Measurements from ENCODE around the gene ZFPL1.

ZFPL1 gene

DNA sequence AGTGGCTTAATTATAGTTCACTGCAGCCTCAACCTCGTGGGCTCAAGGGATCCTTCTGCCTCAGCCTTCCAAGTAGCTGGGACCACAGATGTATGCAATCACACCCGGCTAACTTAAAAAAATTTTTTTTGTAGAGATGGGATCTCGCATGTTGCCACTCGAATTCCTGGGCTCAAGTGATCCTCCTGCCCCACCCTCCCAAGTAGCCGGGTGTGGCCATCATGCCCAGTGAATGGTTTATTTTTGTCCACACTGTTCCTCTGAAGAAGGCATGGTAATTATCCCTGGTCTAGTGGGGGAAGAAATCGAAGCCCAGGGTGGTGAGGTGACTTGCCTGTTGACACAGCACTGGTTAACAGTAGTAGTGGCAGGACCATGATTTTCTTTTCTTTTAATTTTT is 41.1 kb upstream of the ZFPL1 start:
- no peak overlapping the region for H3K4me3 ChIP-seq (ENCODE audit: low read length)
- TF ChIP-seq, protein P1, sequence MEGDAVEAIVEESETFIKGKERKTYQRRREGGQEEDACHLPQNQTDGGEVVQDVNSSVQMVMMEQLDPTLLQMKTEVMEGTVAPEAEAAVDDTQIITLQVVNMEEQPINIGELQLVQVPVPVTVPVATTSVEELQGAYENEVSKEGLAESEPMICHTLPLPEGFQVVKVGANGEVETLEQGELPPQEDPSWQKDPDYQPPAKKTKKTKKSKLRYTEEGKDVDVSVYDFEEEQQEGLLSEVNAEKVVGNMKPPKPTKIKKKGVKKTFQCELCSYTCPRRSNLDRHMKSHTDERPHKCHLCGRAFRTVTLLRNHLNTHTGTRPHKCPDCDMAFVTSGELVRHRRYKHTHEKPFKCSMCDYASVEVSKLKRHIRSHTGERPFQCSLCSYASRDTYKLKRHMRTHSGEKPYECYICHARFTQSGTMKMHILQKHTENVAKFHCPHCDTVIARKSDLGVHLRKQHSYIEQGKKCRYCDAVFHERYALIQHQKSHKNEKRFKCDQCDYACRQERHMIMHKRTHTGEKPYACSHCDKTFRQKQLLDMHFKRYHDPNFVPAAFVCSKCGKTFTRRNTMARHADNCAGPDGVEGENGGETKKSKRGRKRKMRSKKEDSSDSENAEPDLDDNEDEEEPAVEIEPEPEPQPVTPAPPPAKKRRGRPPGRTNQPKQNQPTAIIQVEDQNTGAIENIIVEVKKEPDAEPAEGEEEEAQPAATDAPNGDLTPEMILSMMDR (IDR thresholded peaks at IDR 0.05; ENCODE audit: insufficient read depth, low read depth, low read length, missing control alignments), result no peak

DNA sequence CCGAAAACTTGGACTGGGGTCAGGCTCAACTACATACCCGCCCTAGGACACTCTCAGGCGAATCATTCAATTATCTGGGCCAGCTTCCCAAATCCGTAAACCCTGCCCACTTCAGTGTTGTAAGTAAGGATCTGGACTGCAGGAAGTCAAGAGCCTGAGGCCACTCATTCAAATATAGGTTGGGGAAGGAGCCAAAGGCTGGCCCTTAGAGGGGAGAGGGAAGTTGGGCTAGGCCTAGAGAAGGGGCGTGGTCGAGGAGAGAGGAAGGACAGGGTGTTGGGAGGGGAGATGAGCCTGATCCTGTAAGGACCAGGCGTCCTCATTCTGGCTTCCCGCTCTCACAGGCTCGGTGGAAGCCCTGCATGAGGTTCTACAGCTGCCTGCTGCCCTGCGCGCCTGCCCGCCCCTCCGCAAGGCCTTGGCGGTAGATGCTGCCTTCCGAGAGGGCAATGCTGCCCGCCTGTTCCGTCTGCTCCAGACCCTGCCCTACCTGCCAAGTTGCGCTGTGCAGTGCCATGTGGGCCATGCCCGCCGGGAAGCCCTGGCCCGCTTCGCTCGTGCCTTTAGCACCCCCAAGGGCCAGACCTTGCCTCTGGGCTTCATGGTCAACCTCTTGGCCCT is 40.0 kb upstream of the ZFPL1 start:
- TF ChIP-seq, protein P1 (IDR thresholded peaks at IDR 0.05; ENCODE audit: insufficient read depth, low read depth, low read length, missing control alignments), result no peak
- H3K4me3 ChIP-seq (ENCODE audit: low read length), result no peak overlapping the region
- no peak for DNase-seq (ENCODE audit: low read depth)

More for the DNA sequence above, 41.1 kb upstream of the ZFPL1 start:
- DNase-seq (ENCODE audit: low read depth), result no peak

DNA sequence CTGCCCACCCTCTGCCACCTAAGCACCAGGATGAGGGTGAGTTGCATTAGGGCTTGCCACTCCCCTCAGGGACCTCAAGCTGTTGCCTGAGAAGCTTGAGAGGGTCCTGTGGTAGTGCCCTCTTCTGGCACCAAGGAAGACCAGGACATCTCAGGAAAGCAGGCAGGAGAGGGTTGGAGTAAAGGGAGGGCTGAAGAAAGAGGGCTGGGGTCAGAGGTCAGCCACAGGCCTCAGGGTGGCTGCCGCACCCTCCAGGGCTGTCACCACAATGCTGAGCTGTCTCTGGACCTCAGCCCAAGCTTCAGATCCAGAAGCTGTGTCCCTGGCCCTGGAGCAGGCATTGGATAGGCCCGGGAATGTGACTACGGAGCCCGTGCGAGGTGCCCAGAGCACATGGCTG is 39.0 kb upstream of the ZFPL1 start:
- DNase-seq (ENCODE audit: low read depth), result no peak
- H3K4me3 ChIP-seq (ENCODE audit: low read length), result no peak overlapping the region
- TF ChIP-seq, protein P1 (IDR thresholded peaks at IDR 0.05; ENCODE audit: insufficient read depth, low read depth, low read length, missing control alignments), result no peak

DNA sequence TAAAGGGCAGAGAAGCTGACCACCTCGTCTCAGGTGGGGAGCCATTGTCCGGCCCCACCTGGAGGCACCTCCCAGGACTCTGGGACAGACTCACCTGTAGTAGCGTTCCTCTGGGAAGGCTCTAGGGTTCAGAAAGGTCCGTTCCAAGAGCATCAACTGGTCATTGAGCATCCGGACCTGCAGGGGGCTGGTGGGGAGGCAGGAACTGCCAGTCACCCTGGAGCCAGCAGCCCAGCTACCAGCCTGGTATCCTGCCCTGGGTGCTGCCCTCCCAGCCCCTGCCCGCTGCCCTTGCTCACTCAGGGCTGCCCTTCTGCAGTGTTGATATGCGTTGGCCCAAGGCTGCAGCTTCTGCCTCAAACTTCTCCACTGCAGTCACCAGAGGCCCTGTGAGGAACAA is 38.3 kb upstream of the ZFPL1 start:
- TF ChIP-seq, protein P1 (IDR thresholded peaks at IDR 0.05; ENCODE audit: insufficient read depth, low read depth, low read length, missing control alignments), result no peak
- H3K4me3 ChIP-seq (ENCODE audit: low read length), result no peak overlapping the region
- DNase-seq (ENCODE audit: low read depth), result no peak

DNA sequence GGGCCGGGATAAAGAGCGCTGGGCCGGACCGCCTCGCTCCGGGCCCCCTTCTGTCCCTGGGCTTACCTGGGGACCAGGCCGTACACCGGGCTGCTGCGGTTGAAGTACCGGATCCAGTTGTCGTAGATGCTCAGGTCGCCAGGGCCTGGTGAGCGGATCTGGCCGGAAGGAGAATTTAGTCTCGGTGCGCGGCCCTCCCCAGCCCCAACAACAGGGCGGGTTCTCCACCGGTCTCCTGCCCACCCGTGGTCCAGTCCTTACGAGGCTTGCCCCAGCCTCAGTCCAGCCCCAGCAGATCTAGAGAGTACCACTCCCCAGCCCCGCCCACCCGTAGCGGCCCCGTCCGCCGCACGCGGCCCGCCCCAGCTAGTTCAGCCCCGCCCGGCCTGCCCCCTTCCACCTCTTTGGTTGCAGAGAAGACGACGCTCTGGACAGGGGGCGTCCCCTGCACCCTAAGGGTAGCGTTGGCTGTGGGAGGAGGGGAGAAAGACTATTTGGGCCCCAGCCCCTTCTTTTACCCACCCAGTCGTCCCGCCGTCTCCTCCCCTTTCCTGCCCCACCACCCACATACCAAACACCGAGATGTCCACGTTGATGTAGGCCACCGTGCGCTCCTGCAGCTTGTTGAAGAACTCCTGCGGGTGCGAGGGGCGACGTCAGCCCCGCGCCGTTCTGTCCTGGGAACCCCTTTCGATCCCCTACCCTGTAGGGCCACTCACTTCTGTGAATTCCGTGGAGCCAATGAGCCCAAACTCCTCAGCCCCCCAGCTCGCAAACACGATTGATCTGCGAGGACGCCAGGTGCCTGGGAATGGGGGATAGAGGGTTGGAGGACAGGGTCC is 36.2 kb upstream of the ZFPL1 start:
- DNase-seq (ENCODE audit: low read depth), result no peak
- peak overlapping the region; percentile 35 for H3K4me3 ChIP-seq (ENCODE audit: low read length)
- TF ChIP-seq, protein P1 (IDR thresholded peaks at IDR 0.05; ENCODE audit: insufficient read depth, low read depth, low read length, missing control alignments), result no peak

DNA sequence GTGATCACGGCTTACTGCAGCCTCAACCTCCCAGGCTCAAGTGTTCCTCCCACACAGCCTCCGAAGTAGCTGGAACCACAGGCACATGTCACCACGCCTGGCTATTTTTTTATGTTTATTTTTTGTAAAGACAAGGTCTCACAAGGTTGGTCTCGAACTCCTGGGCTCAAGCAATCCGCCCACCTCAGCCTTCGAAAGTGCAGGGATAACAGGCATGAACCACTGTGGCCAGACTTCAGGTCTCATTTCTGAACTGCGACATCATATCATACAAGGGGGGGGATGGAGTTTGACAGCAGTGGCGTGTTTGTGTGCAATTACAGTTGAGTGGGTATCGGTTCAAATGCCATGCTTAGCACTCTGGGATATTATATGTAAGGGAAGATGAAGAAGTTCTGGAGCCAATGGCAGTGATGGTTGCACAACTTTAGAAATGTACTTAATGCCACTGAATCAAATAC is 32.6 kb upstream of the ZFPL1 start:
- TF ChIP-seq, protein P1 (IDR thresholded peaks at IDR 0.05; ENCODE audit: insufficient read depth, low read depth, low read length, missing control alignments), result no peak
- H3K4me3 ChIP-seq (ENCODE audit: low read length), result no peak overlapping the region
- no peak for DNase-seq (ENCODE audit: low read depth)
